Right hindlimb (tissue), 1 donor: ENCODE measurements around the gene LCP1.

Experiments
- DNase-seq: peaks from one replicate; pipeline ENCODE4 v3.0.0-alpha.2; 2018

LCP1 gene

DNA sequence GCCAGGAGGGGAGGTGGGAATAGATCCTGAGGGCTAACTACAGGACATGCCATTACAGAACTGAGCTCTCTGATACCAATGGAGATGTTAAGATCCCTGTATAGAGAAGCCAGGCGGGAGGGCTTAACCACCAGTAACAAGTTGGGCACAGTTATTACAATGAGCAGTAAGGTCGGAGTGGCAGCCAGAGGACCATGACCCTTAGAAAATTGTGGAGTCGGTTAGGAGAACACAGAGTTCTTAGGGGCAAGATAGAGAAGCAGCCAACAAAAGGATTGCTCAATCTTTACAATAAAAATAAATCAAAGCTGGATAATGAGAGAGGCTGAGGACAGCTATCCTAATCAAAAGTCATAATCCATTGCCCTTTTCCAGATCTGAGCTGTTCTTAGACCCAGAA lies 87.5 kb downstream of the LCP1 start:
- no peak for DNase-seq

DNA sequence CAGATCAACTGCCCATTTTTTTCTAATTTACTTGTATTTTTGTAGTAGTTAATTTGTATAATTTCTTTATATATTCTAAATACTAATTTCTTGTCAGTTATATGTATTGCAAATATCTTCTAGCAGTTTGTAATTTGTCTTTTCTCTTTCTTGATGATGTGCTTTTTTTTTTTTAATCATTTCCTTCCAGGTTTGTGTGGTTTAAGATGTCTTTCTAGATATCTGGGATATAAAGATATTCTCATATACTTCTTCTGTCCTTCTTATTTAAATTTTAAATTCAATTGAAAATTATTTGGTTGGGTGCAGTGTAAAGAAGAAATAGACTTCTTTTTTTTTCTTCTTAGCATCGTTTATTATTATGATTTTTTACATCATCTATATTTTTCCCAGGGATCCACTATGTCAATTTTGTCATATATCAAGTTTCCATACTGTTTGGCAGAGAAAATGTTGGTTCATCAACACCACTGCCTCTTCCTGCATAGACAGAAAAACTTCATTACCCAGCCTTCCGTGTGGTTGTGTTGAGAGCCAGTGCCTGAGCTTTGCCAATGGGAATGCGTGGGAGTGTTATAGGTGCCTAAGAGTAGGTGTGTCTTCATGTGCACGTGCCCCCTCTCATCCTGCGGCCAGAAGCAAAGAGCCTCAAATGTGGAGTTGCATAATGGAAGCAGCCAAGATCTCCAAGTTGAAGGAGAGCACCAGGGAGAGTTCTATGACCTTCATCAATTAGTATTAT lies 93.0 kb downstream of the LCP1 start:
- DNase-seq: no peak

DNA sequence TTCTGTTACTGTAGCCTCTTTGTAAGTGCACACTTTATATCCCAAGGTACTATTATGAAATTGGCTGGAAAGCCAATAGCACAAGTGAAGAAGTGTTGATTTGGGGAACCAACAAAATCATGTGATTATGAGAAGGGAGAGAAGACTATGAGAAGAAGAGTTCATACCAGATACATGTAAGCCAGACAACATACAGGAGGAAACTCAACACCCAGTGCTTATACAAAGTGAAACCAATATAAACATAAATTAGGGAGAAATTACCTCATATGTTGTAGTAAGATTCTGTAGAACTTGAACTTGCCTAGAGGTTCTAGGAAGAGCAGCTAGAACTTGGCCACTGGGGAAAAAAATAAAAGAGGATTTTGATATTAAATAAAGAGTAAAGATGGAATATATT lies 94.5 kb downstream of the LCP1 start:
- DNase-seq: no peak

DNA sequence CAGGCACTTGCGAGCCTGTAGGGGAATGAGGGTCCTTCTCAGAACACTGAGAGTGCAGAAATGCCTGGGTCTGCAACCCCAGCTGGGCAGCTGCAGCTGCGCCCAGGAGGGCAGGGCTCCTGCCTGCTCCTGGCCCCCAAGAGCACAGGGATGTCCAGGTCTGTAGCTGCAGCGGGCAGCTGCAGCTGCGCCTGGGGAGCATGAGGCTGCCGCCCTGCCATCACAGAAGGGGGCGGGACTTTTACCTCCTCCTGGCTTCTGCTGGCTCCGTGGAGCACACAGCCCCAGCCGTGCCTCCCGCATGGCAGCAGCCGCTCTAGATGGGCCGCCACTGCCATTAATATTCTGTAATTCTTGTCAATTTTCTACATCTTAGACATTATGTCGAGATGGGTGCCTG lies 95.0 kb downstream of the LCP1 start:
- DNase-seq: no peak

DNA sequence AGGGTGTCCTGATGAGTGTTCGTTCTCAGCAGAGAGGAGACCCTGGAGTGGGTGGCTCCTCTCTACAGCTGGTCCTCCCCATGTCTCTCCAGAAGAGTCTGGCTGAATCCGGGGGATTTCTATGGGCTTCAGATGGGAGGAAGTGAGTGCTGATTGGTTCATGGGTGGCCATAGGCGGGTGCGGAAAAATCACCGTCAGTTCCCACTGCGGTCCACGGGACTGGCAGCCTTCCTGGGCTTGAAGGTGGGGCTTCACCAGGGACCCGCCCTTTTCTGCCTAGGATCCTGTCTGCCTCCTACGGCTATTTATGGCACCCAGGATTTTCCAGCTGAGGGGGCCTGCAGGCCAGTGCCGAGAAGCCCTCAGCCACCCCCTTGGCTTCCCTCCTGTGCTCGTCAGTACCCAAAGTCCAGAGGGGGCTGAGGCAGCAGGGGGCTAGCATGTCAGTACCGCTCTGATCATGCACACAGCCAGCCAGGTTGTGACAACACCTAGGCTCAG lies 95.5 kb downstream of the LCP1 start:
- no peak for DNase-seq

DNA sequence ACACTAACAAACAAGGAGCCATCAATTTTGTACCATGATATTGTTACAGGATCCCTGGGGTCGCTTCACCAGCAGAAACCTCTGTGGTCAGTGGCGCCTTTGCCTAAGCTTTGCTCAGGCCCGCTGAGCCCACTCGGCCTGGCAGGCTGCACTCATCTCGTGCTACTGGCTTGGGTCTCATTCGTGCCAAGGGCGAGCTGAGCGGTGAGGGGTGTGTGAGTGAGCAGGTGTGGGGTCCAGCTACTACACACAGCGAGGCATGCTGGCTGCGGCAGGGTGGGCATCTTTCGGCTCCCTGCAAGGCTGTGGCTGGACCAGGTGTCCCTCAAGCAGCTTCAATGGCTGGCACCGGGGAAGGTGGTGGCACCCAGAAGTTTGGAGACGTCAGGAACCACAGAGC lies 96.2 kb downstream of the LCP1 start:
- no peak for DNase-seq

DNA sequence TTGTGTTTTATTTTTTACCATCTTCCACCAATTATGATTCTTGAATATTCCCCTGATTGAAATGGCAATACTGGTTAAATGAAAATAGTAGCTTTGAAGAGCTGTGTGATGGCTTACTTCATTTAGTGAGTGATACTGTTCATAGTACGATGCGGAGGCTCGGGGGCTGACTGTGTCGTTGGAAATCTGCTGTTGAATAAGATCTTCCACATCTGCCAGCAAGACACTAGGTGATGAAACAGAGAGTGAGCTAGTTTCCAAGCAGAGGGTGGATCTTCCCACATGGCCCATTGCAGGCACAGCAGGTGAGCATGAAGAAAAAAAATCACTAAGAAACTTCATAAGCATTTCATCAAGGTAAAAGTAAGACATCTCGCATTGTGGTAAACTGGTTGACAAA lies 99.7 kb downstream of the LCP1 start:
- no peak for DNase-seq

DNA sequence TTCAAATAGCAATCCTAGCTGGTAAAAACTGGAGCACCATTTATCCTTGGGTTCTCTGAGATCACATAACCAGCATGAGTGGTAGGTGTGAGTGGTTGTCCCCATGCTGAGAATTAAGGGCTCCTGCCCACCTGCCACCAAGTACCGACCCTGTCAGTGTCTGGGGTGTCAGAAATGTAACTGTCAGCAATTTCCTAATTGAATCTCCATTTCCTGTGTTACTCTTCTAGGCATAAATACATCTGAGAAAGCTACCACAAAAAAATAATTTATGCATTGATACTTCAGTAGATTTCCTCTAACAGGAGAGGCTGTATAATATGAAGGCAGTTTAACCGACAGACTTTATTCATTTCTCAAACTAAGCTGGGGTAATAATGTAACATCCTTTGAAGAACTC lies 102.2 kb downstream of the LCP1 start:
- DNase-seq: no peak

DNA sequence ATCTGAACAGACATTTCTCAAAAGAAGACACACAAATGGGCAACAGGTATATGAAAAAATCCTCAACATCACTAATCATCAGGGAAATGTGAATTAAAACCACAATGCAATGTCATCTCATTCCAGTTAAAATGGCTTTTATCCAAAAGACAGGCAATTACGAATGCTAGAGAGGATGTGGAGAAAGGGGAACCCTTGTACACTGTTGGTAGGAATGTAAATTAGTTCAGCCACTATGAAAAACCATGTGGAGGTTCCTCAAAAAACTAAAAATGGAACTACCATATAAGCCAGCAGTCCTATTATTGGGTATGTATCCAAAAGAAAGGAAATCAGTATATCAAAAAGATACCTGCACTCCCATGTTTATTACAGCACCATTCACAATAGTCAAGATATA lies 104.7 kb downstream of the LCP1 start:
- no peak for DNase-seq

DNA sequence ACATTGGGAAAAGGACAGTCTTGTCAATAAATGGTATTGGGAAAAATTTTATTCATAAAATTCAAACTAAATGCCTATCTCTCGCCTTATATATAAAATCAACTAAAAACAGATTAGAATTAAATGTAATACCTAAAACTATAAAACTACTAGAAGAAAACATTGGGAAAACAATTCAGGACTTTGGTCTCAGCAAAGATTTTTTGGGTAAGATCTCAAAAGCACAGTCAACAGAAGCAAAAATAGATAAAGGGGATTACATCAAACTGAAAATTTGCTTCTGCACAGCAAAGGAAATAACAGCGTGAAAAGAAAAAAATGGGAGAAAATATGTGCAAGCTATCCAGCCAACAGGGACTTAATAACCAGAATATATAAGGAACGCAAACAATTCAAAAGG lies 105.2 kb downstream of the LCP1 start:
- DNase-seq: no peak
